Muscle layer of duodenum (tissue), 2 donors: ENCODE results near the gene RAB25.
"Not testable (repeated sequence)": the region's sequence is repeated elsewhere in the genome, so short reads cannot be mapped to it uniquely, and the experiment has no call there.

ENCODE experiments used
- H3K27ac ChIP-seq: one replicate; pipeline ENCODE4 v1.7.0; 2013; ENCODE audit warnings: mild to moderate bottlenecking, low read length
- H3K27me3 ChIP-seq: one replicate; pipeline ENCODE4 v1.7.0; 2013; ENCODE audit warnings: low read depth, mild to moderate bottlenecking, control low read depth, low read length
- H3K36me3 ChIP-seq, 2 donors: one replicate each; pipeline ENCODE4 v1.7.0; 2013; ENCODE audit warnings: low read length in 2 of 2, control low read depth in 1 of 2, mild to moderate bottlenecking in 1 of 2; ENCODE audit not compliant: insufficient read depth in 2 of 2, control insufficient read depth in 1 of 2
- H3K4me1 ChIP-seq, 2 donors: one replicate each; pipeline ENCODE4 v1.7.0; 2013; ENCODE audit warnings: low read length in 2 of 2, mild to moderate bottlenecking in 2 of 2, control low read depth in 1 of 2, moderate library complexity in 1 of 2; ENCODE audit not compliant: insufficient read depth in 2 of 2, control insufficient read depth in 1 of 2
- H3K4me3 ChIP-seq, 2 donors: one replicate each; pipeline ENCODE4 v1.7.0; 2013; ENCODE audit warnings: low read length in 2 of 2, low read depth in 1 of 2, mild to moderate bottlenecking in 1 of 2
- H3K9me3 ChIP-seq, 2 donors: one replicate each; pipeline ENCODE4 v1.7.0; 2013; ENCODE audit warnings: low read length in 2 of 2, control low read depth in 1 of 2, mild to moderate bottlenecking in 1 of 2; ENCODE audit not compliant: control insufficient read depth in 1 of 2
- donor health status: healthy.

RAB25 gene

DNA sequence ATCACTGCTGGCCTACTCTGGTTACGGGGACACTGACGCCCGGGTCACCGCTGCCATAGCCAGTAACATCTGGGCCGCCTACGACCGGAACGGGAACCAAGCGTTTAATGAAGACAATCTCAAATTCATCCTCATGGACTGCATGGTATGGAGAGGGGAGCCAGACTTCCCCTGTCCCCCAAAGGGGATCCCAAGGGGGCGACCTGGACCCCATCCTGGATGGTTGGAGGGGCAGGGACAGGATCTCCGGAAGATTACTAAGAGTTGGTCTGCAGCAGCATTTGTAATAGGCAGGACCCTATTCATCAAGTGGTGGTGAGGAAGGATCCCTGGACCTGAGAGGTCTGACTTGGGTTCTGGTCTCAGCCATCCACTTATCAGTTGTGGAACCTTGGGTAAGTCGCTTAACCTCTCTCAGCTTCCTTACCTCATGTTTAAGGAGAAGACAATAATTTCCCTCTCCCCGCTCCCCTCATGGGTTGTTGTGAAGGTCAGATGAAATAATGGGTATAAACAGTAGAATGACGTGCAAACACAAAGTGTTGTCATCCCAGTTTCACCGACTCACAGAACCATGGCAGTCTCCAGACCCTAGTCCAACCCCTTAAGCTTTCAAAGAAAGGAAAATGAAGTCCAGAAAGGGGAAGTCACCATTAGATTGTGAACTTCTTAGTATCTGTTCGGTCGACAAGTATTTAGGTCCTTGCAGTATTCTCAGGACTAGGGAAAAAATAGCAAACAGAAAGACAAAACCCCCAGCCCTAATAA lies 5.5 kb upstream of the RAB25 start:
- Histone ChIP-seq H3K27me3 (no peaks in the 10 kb centered on the region), H3K36me3 (peaks cover 4 to 17% of the 10 kb centered on the region in 2 donors), H3K4me3 (peak overlapping the region; percentile 92 to 96), H3K27ac (peak overlapping the region; percentile 50), H3K4me1 (peaks cover 0 to 17% of the 10 kb centered on the region in 2 donors), H3K9me3 (no peaks in the 10 kb centered on the region)

DNA sequence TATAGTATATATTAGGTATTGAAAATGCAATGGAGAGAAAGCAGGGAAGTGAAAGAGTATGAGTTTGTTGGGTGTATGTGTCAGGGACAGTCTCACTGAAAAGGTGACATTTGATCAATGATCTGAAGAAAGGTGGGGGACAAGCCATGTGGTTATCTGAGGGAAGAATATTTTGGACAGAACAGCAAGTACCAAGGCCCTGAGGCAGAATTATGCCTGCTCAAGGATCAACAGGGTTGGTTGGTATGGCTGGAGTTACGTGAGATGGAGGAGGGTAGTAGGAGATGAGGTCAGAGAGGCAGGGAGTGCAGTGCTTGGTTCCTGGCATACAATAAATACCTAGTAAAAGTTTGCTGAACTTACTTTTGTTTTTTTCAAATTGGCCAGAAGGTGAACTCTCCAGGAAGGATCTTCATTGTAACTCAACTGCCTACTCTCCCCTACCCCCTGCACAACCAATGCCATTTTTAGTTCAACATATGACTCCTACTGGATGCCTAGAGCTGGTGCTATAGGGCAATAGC lies 4.6 kb upstream of the RAB25 start:
- no peak overlapping the region for H3K27ac ChIP-seq
- no peak overlapping the region for H3K4me3 ChIP-seq
- H3K9me3 ChIP-seq, result no peaks in the 10 kb centered on the region
- peaks cover 0 to 17% of the 10 kb centered on the region in 2 donors for H3K4me1 ChIP-seq
- H3K36me3 ChIP-seq, result peaks cover 4 to 8% of the 10 kb centered on the region in 2 donors
- no peaks in the 10 kb centered on the region for H3K27me3 ChIP-seq

DNA sequence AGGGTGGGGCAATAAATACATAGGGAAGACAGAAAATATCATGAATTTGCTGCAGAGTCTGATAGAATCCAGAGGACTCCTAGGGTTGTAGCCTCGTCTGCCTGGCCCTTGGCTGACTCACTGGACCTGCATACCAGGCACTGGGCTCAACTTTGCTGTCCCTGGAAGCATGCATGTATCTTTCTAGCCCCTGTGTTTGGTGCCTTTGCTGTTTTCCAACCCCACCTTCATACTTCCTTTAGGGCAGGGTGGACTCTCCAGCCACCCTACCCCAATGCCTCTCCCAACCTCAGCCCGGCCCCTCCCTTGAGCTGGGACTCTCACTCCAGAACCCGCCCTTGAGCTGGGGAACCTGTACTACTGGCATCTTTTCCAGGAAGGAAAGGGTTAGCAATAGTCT lies 1.2 kb downstream of the RAB25 start:
- Histone ChIP-seq H3K9me3 (no peaks in the 10 kb centered on the region), H3K4me3 (peak overlapping the region in 1 of 2 donors; percentile 45), H3K27ac (no peak overlapping the region), H3K36me3 (peaks cover 4 to 8% of the 10 kb centered on the region in 2 donors), H3K27me3 (no peaks in the 10 kb centered on the region), H3K4me1 (no peaks in the 10 kb centered on the region)

- Histone ChIP-seq H3K36me3 (no peaks in the 10 kb centered on the region), H3K9me3 (no peaks in the 10 kb centered on the region), H3K4me1 (no peaks in the 10 kb centered on the region), H3K4me3 (no peak overlapping the region), H3K27me3 (no peaks in the 10 kb centered on the region), H3K27ac (no peak overlapping the region)
These were observed 3.0 kb downstream of the RAB25 start for GRCh38 chr1:156063997-156064285.

DNA sequence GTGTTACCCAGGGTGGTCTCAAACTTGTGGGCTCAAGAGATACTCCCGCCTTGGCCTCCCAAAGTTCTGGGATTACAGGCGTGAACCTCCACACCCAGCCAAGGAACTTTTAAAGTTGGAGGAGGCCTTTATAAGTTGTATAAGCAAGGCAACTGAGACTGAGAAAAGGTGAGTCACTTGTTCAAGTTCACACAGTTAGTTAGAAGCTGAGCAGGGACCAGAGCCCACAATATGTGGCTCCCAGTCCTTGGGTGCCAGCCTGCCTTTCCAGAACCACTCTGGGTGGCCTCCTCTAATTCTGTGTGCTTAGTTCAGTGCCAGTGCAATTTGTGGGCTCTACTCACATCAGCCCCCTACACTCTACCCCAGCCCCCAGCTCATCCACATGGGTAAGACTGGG lies 3.7 kb downstream of the RAB25 start:
- H3K9me3 ChIP-seq, result no peaks in the 10 kb centered on the region
- no peak overlapping the region for H3K4me3 ChIP-seq
- H3K4me1 ChIP-seq, result no peaks in the 10 kb centered on the region
- H3K36me3 ChIP-seq, result no peaks in the 10 kb centered on the region
- no peak overlapping the region for H3K27ac ChIP-seq
- H3K27me3 ChIP-seq, result no peaks in the 10 kb centered on the region

- Histone ChIP-seq H3K4me3 (no peak overlapping the region), H3K9me3 (no peaks in the 10 kb centered on the region), H3K27me3 (no peaks in the 10 kb centered on the region), H3K36me3 (no peaks in the 10 kb centered on the region), H3K27ac (no peak overlapping the region), H3K4me1 (no peaks in the 10 kb centered on the region)
These were observed 4.3 kb downstream of the RAB25 start for GRCh38 chr1:156065212-156065611.

DNA sequence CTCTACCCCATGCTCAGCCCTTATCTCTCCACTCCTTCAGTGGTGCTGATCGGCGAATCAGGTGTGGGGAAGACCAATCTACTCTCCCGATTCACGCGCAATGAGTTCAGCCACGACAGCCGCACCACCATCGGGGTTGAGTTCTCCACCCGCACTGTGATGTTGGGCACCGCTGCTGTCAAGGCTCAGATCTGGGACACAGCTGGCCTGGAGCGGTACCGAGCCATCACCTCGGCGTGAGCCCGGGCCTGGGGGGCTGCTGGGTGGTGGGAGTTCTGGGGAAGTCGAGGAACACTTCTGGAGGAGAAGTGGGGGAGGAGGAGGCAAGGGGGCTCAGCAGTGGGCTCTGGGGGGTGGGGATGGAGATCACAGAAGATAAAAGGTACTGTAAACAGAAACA lies 4.9 kb downstream of the RAB25 start:
- Histone ChIP-seq H3K9me3 (no peaks in the 10 kb centered on the region), H3K4me3 (no peak overlapping the region), H3K27me3 (no peaks in the 10 kb centered on the region), H3K36me3 (no peaks in the 10 kb centered on the region), H3K4me1 (no peaks in the 10 kb centered on the region), H3K27ac (no peak overlapping the region)

GRCh38 chr1:156067262-156067661 lies 6.3 kb downstream of the RAB25 start:
- no peak overlapping the region for H3K4me3 ChIP-seq
- H3K4me1 ChIP-seq, result no peaks in the 10 kb centered on the region
- no peak overlapping the region for H3K27ac ChIP-seq
- H3K36me3 ChIP-seq, result no peaks in the 10 kb centered on the region
- no peaks in the 10 kb centered on the region for H3K27me3 ChIP-seq
- H3K9me3 ChIP-seq, result no peaks in the 10 kb centered on the region

DNA sequence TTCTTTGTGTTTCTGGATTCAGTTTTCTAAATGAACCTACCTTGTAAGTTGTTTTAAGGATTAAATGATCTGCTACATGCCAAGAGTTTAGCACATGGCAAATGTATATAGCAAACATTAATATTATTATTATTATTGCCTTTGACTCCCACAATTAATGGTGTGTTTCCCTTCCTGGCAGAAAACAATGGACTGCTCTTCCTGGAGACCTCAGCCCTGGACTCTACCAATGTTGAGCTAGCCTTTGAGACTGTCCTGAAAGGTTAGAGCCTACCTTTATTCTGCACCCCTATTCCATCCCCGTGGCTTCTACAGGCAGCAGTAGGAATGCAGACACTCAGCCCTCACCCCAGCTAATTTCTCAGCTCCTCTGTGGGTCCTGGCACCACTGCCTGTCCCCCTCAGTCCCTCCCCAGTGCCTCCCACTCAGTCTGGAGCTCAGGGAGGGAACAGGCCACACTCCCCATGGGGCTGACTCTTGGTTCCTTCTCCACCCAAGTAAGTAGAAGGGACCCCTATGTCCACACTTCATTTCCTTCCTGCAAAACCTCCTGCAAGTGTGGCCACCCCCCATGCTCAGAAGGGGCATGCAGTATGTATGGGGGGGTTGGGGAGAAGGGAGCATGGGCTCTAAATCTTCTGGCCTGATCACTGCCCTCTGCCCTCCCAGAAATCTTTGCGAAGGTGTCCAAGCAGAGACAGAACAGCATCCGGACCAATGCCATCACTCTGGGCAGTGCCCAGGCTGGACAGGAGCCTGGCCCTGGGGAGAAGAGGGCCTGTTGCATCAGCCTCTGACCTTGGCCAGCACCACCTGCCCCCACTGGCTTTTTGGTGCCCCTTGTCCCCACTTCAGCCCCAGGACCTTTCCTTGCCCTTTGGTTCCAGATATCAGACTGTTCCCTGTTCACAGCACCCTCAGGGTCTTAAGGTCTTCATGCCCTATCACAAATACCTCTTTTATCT lies 8.8 kb downstream of the RAB25 start:
- H3K27me3 ChIP-seq, result no peaks in the 10 kb centered on the region
- H3K27ac ChIP-seq, result no peak overlapping the region
- H3K4me3 ChIP-seq, result no peak overlapping the region
- no peaks in the 10 kb centered on the region for H3K9me3 ChIP-seq
- H3K4me1 ChIP-seq, result no peaks in the 10 kb centered on the region
- no peaks in the 10 kb centered on the region for H3K36me3 ChIP-seq

- H3K27ac ChIP-seq, result no peak overlapping the region
- H3K4me3 ChIP-seq, result no peak overlapping the region
- H3K4me1 ChIP-seq, result no peaks in the 10 kb centered on the region
- no peaks in the 10 kb centered on the region for H3K36me3 ChIP-seq
- no peaks in the 10 kb centered on the region for H3K9me3 ChIP-seq
- no peaks in the 10 kb centered on the region for H3K27me3 ChIP-seq
These were observed 9.6 kb downstream of the RAB25 start for GRCh38 chr1:156070548-156070947.

GRCh38 chr1:156071332-156071816 lies 10.4 kb downstream of the RAB25 start:
- not testable (repeated sequence) for H3K4me3 ChIP-seq, H3K9me3 ChIP-seq, H3K36me3 ChIP-seq, H3K27me3 ChIP-seq, H3K27ac ChIP-seq, H3K4me1 ChIP-seq
